ENCODE data around the gene TRMT112.

GRCh38 chr11:64349025-64349387 is 31.6 kb upstream of the TRMT112 start:
- TF ChIP-seq CTCF (IDR thresholded peaks at IDR 0.05) (no peak), POLR2A (IDR thresholded peaks at IDR 0.05) (no peak), EP300 (IDR thresholded peaks at IDR 0.05) (no peak)

Measured in stomach (tissue), 4 donors.